ENCODE data around the gene RTN4IP1. TPM values are rescaled to one million over a fixed set of nuclear protein-coding genes. Genes with fewer than 3 reads are reported as not detected.
"Not testable (repeated sequence)": the region's sequence is repeated elsewhere in the genome, so short reads cannot be mapped to it uniquely, and the experiment has no call there.

RTN4IP1 gene
- total RNA-seq, 1 experiment from 2014 or later: 23.3 TPM

DNA sequence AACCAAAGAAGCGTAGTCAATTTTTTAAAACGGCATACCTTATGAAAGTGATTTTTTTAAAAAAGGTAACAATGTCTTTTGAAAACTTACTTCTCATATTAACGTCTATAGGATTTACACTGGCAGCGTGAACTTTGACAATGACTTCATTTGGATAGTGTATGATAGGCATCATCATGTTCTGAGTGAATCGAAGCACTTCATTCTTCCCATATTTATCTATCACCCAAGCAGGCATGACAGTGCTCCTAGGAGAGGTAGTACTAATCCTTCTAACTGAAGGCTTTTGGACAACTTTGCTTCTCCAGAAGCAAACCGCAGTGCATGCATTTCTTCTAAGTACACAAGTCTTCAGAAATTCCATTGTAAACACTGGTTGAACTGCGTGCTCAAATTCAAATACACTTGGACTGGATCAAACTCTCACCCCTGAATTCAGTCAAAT lies 618 bp downstream of the RTN4IP1 start:
- DNase-seq (ENCODE audit: low read depth): no peak

GRCh38 chr6:106627760-106628159 lies 1.5 kb downstream of the RTN4IP1 start:
- DNase-seq (ENCODE audit: low read depth): not testable (repeated sequence)

- no peak for DNase-seq (ENCODE audit: low read depth)
Measured at GRCh38 chr6:106626485-106626884, 2.8 kb downstream of the RTN4IP1 start.

GRCh38 chr6:106623039-106623438 lies 6.3 kb downstream of the RTN4IP1 start:
- no peak for DNase-seq (ENCODE audit: low read depth)

GRCh38 chr6:106622412-106622811 lies 6.9 kb downstream of the RTN4IP1 start:
- DNase-seq (ENCODE audit: low read depth): no peak

DNA sequence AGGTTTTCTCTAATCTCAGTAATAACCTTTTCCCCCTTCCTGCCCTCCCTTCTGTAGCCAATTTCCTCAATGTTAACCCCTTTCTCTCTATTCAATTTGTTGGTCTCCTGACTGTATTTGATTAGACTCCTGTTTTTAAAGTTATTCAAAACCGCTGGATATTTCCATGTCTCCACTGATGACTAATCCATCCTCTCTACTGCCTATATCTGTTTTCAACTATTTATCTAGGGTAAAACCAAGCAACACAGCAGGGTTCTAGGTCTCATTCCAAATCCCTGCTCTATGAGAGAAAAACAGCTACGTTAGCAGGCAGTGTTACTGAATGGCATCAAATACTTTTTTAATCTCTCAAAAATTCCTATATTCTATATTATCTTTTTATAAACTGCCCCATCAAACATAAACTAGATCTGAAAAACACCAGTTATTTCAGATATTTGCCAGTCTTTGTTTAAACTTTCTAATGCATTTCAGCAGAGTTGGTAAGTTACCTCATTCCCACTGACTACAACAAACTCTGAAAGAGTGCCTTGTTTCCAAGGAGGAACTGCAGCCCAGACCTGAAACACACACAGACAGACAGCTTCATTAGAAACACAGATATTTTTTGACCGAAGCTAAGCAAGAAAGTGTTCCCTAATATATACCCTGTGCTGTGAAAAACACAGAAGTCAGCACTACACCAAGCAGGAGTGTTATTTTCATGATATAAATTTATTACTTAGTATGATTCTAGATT lies 8.2 kb downstream of the RTN4IP1 start:
- peak; percentile 40 for DNase-seq (ENCODE audit: low read depth)

DNA sequence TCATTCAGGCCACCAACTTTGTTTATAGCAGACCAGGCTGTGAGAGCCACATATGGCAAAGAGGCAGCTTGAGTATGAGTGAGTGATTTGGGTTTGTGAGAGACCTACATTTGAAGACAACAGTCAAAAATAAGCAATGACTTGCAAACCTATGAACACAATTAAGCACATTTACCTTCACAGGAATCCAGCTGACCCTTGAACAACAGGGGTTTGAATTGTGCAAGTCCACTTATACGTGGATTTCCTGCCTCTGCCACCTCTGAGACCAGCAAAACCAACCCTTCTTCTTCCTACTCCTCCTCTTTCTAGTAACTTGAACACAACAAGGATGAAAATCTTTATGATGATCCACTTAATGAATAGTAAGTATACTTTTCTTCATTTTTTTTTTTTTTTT lies 10.1 kb downstream of the RTN4IP1 start:
- DNase-seq (ENCODE audit: low read depth): no peak

- DNase-seq (ENCODE audit: low read depth): no peak
Measured at GRCh38 chr6:106618324-106618723, 11.0 kb downstream of the RTN4IP1 start.

GRCh38 chr6:106617857-106618256 lies 11.4 kb downstream of the RTN4IP1 start:
- no peak for DNase-seq (ENCODE audit: low read depth)

DNA sequence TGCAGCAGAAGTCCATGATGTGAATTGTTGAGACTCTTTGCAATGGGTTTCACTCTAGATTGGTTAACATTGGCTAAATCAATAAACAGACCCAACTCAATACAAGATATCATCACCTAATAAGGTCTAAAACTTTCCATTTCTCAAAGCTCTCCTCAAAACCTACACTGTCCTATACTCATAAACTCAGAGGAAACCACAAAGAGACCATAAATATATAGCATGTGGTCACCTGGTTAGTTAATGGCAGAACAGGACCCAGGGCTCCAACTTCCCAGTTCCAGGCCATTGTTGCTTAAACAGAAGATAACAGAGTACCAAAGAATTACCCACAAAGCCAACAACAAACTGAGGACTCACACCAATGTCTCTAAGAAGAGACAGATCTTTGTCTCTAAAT lies 12.0 kb downstream of the RTN4IP1 start:
- no peak for DNase-seq (ENCODE audit: low read depth)

GRCh38 chr6:106614592-106615257 lies 14.6 kb downstream of the RTN4IP1 start:
- no peak for DNase-seq (ENCODE audit: low read depth)

- DNase-seq (ENCODE audit: low read depth): no peak
Measured at GRCh38 chr6:106614166-106614565, 15.1 kb downstream of the RTN4IP1 start.

- no peak for DNase-seq (ENCODE audit: low read depth)
Measured at GRCh38 chr6:106613590-106613989, 15.7 kb downstream of the RTN4IP1 start.

DNA sequence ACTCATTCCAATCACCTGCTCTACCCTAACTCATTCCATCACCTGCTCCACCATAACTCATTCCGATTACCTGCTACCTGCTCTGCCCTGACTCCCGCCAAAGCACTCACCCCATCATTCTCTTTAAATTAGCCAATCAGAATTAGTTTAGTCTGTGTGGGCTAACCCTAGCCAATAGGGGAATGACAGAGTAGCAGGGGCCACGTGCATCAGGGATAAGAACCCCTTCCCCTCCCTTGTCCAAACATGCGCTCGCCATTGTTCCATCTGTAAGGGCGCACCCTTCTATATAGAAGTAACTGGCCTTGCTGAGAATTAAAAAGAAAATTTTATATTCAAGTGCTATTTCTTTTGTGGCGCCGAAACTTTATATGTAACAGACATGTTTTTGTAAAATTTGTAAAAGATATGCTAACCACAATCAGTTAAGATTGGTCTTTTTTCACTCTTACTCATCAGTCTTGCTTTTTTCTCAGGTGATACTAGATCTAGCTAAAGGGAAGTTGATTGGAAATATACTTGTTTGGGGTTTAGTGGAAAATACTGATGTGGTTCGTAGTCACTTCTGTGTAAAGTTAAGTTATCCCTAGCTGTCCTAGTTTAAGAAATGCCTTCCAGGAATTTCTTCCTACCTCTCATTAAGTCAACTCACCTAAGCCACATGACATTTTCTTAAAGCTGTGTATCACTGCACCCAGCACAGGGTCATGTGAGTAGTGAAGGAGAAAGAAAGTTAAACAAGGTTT lies 16.5 kb downstream of the RTN4IP1 start:
- no peak for DNase-seq (ENCODE audit: low read depth)

DNA sequence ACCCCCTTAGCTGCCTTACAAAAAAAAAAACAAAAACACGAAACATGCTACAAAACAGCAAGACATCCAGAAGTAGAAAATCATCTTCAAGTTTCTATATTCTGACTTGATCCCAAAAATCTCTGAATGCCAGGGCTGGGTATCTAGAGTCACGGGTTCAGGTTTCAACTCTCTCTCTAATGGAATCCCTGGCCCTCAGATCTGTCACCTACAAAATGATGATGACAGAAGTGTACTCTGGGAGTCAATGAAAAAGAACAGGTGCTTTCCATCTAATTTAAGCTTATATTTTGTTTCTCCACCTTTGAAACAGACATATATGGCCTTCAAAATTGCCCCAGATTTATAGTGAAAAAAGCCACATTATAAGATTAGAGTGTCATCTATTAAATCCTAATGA lies 18.3 kb downstream of the RTN4IP1 start:
- no peak for DNase-seq (ENCODE audit: low read depth)

DNA sequence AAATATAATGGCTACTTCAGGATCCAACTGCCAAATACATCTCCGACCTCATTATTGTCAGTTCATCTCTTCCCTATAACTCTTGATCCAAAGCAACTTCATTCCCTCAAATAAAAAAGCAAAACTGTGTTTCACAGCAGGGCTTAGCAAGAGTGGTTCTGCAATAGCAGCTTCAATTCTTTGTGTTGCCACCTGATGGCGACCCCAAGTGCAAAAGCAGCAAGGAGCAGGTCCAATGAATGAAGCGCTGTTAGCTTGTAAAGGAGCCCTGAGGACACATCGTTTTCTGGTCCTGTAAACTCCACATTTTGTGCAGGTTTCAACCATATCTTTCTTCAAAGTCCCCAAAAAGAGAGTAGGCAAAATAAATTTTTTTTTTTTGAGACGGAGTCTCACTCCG lies 19.6 kb downstream of the RTN4IP1 start:
- DNase-seq (ENCODE audit: low read depth): peak; percentile 25

DNA sequence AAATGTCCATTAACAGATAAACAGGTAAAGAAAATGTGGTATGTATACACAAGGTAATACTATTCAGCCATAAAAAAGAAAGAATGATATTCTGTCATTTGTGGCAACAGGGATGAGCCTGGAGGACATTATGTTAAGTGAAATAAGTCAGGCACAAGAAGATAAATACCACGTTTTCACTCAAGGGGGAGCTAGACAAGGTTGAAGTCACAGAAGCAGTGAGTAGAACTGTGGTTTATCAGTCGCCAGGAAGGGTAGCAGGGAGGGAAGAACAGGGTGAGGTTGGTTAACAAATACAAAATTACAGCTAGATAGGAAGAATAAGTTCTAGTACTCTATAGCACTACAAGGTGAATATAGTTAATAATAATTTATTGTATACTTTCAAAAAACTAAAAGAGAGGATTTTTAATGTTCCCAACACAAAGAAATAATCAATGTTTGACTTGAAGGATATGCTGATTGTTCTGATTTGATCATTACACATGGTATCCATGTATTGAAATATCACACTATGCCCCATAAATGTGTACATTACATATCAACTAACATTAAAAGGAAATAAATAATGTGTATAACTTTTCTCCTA lies 21.1 kb downstream of the RTN4IP1 start:
- peak; percentile 66 for DNase-seq (ENCODE audit: low read depth)

DNA sequence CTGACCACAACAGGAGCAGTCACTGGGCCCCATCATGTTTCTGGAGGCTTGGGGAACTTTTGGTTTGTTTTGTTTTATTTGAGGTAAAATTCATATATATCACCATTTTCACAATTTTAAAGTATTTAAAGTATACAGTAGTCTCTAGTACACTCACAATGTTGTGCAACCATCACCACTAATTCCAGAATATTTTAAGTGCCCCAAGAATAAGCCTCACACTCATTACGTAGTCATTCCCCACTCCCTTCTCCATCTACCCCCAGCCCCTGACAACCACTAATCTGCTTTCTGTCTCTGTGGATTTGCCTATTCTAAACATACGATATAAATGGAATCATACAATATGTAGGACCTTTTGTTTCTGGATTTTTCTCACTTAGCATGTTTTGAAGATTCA lies 29.0 kb downstream of the RTN4IP1 start:
- DNase-seq (ENCODE audit: low read depth): no peak

- no peak for DNase-seq (ENCODE audit: low read depth)
Measured at GRCh38 chr6:106599440-106599839, 29.9 kb downstream of the RTN4IP1 start.

GRCh38 chr6:106591111-106591825 lies 38.0 kb downstream of the RTN4IP1 start:
- DNase-seq (ENCODE audit: low read depth): peak; percentile 65

DNA sequence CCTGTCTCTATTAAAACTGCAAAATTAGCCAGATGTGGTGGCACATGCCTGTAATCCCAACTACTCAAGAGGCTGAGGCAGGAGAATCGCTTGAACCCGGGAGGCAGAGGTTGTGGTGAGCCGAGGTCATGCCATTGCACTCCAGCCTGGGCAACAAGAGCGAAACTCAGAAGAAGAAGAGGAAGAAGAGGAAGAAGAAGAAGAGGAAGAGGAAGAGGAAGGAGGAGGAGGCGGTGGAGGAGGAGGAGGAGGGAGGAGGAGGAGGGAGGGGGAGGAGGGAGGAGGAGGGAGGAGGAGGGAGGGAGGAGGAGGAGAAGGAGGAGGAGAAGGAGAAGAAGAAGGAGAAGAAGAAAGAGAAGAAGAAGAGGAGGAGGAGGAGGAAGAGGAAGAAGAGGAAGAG lies 40.4 kb downstream of the RTN4IP1 start:
- not testable (repeated sequence) for DNase-seq (ENCODE audit: low read depth)
